H9 (cell line): ENCODE results near the gene EMC9. TPM values are rescaled to one million over a fixed set of nuclear protein-coding genes. Genes with fewer than 3 reads are reported as not detected.

Experiments
- DNase-seq: peaks from one replicate; pipeline ENCODE4 v3.0.0-alpha.2; 2017
- H2AFZ ChIP-seq: one replicate; pipeline ENCODE4 v1.6.1; 2013; ENCODE audit warnings: mild to moderate bottlenecking, low read length, control low read depth, moderate library complexity
- H2AK5ac ChIP-seq: 2 replicates; pipeline ENCODE4 v1.6.1; 2013; ENCODE audit warnings: low read length, control low read depth, mixed read lengths; ENCODE audit not compliant: insufficient read length
- H2BK120ac ChIP-seq: one replicate; pipeline ENCODE4 v1.6.1; 2013; ENCODE audit warnings: low read depth, mild to moderate bottlenecking, low read length, control low read depth, inconsistent platforms; ENCODE audit not compliant: poor library complexity, severe bottlenecking
- H2BK12ac ChIP-seq: 2 replicates; pipeline ENCODE4 v1.6.1; 2013; ENCODE audit warnings: low read length, control low read depth, mixed read lengths, low read depth; ENCODE audit not compliant: insufficient read length
- H2BK15ac ChIP-seq: 2 replicates; pipeline ENCODE4 v1.6.1; 2013; ENCODE audit warnings: low read depth, low read length, control low read depth
- H2BK20ac ChIP-seq: one replicate; pipeline ENCODE4 v1.6.1; 2013; ENCODE audit warnings: low read depth, mild to moderate bottlenecking, low read length, control low read depth, inconsistent platforms; ENCODE audit not compliant: poor library complexity, severe bottlenecking
- H2BK5ac ChIP-seq: 2 replicates; pipeline ENCODE4 v1.6.1; 2013; ENCODE audit warnings: low read length, control low read depth, mixed read lengths; ENCODE audit not compliant: insufficient read length
- H3K14ac ChIP-seq: 2 replicates; pipeline ENCODE4 v1.6.1; 2013; ENCODE audit warnings: low read length, control low read depth; ENCODE audit not compliant: insufficient read depth
- H3K18ac ChIP-seq: 2 replicates; pipeline ENCODE4 v1.6.1; 2013; ENCODE audit warnings: low read depth, mild to moderate bottlenecking, mixed read lengths, low read length, control low read depth; ENCODE audit not compliant: insufficient read length
- H3K23ac ChIP-seq: 2 replicates; pipeline ENCODE4 v1.6.1; 2013; ENCODE audit warnings: low read length, control low read depth, mixed read lengths, low read depth; ENCODE audit not compliant: insufficient read length
- H3K23me2 ChIP-seq: 2 replicates; pipeline ENCODE4 v1.6.1; 2013; ENCODE audit warnings: low read depth, mild to moderate bottlenecking, mixed read lengths, low read length, control low read depth; ENCODE audit not compliant: insufficient read length, poor library complexity, severe bottlenecking
- H3K27ac ChIP-seq: 2 replicates; pipeline ENCODE4 v1.5.1; 2013; ENCODE audit warnings: low read length, control low read depth, mixed read lengths, low read depth; ENCODE audit not compliant: insufficient read length
- H3K27me3 ChIP-seq: 2 replicates; pipeline ENCODE4 v1.6.1; 2013; ENCODE audit warnings: low read length, control low read depth, inconsistent platforms; ENCODE audit not compliant: insufficient read depth
- H3K4ac ChIP-seq: 2 replicates; pipeline ENCODE4 v1.6.1; 2013; ENCODE audit warnings: low read depth, mild to moderate bottlenecking, control low read depth, inconsistent platforms, low read length, moderate library complexity
- H3K4me1 ChIP-seq: 2 replicates; pipeline ENCODE4 v1.6.1; 2013; ENCODE audit warnings: low read length, control low read depth, inconsistent platforms; ENCODE audit not compliant: insufficient read depth
- H3K4me2 ChIP-seq: 2 replicates; pipeline ENCODE4 v1.6.1; 2013; ENCODE audit warnings: low read length, control low read depth, mixed read lengths; ENCODE audit not compliant: insufficient read length, insufficient read depth
- H3K56ac ChIP-seq: 2 replicates; pipeline ENCODE4 v1.6.1; 2013; ENCODE audit warnings: low read depth, mild to moderate bottlenecking, mixed read lengths, low read length, control low read depth; ENCODE audit not compliant: insufficient read length
- H3K79me1 ChIP-seq: 2 replicates; pipeline ENCODE4 v1.6.1; 2013; ENCODE audit warnings: low read depth, mild to moderate bottlenecking, moderate library complexity, low read length, control low read depth, inconsistent platforms; ENCODE audit not compliant: insufficient read depth, poor library complexity, severe bottlenecking
- H3K79me2 ChIP-seq: 2 replicates; pipeline ENCODE4 v1.6.1; 2013; ENCODE audit warnings: low read length, control low read depth, inconsistent platforms; ENCODE audit not compliant: insufficient read depth
- H3K9ac ChIP-seq: 2 replicates; pipeline ENCODE4 v1.6.1; 2013; ENCODE audit warnings: low read length, control low read depth, mixed read lengths; ENCODE audit not compliant: insufficient read length; ENCODE audit errors: extremely low read depth
- H3K9me3 ChIP-seq: one replicate; pipeline ENCODE4 v1.6.1; 2013; ENCODE audit warnings: low read depth, low read length, inconsistent platforms; ENCODE audit not compliant: control insufficient read depth
- H3T11ph ChIP-seq: one replicate; pipeline ENCODE4 v1.6.1; 2013; ENCODE audit warnings: mild to moderate bottlenecking, low read length, control low read depth, inconsistent platforms
- H4K20me1 ChIP-seq: one replicate; pipeline ENCODE4 v1.6.1; 2013; ENCODE audit not compliant: control insufficient read depth, insufficient read length, insufficient read depth
- H4K5ac ChIP-seq: 2 replicates; pipeline ENCODE4 v1.6.1; 2013; ENCODE audit warnings: low read depth, mild to moderate bottlenecking, mixed read lengths, low read length, control low read depth; ENCODE audit not compliant: insufficient read length
- H4K8ac ChIP-seq: replicated peaks from 2 replicates; pipeline ENCODE4 v1.6.1; 2013; ENCODE audit warnings: low read length, control low read depth, mixed read lengths, low read depth; ENCODE audit not compliant: insufficient read length
- H4K91ac ChIP-seq: 2 replicates; pipeline ENCODE4 v1.6.1; 2013; ENCODE audit warnings: low read depth, mild to moderate bottlenecking, moderate library complexity, mixed read lengths, low read length, control low read depth; ENCODE audit not compliant: insufficient read length
- H3K27ac Mint-ChIP-seq, 3 experiments: 2 replicates in 2 of 3; 3 replicates in 1 of 3; pipeline ENCODE4 v1.8.0; 2020 to 2021; ENCODE audit warnings: mixed read lengths in 3 of 3, mild to moderate bottlenecking in 1 of 3, moderate library complexity in 1 of 3
- H3K27me3 Mint-ChIP-seq: 2 replicates; pipeline ENCODE4 v1.8.0; 2021; ENCODE audit warnings: low read depth, mild to moderate bottlenecking, moderate library complexity, mixed read lengths
- H3K36me3 Mint-ChIP-seq, 3 experiments: 2 replicates in 2 of 3; 3 replicates in 1 of 3; pipeline ENCODE4 v1.8.0; 2020 to 2021; ENCODE audit warnings: low read depth in 3 of 3, mixed read lengths in 3 of 3; ENCODE audit not compliant: insufficient read depth in 1 of 3
- H3K4me1 Mint-ChIP-seq, 2 experiments: 2 replicates each; pipeline ENCODE4 v1.8.0; 2020; ENCODE audit warnings: mixed read lengths in 2 of 2
- H3K4me3 Mint-ChIP-seq, 2 experiments: 2 replicates in 1 of 2; 3 replicates in 1 of 2; pipeline ENCODE4 v1.8.0; 2020 to 2021; ENCODE audit warnings: mild to moderate bottlenecking in 2 of 2, mixed read lengths in 2 of 2, moderate library complexity in 1 of 2
- H3K9me3 Mint-ChIP-seq, 2 experiments: 2 replicates in 1 of 2; 3 replicates in 1 of 2; pipeline ENCODE4 v1.8.0; 2020; ENCODE audit warnings: mild to moderate bottlenecking in 2 of 2, mixed read lengths in 2 of 2, moderate library complexity in 1 of 2
- WGBS: extraction: QIAGEN DNeasy Blood & Tissue Kit; methylation state at CpG from one replicate; pipeline ENCODE4 v1.1.7; 2013; ENCODE audit warnings: missing lambda C conversion rate, low lambda C conversion rate, mixed read lengths; ENCODE audit not compliant: insufficient read length; ENCODE audit errors: extremely low coverage; 5-methylcytosine and 5-hydroxymethylcytosine counted together
- total RNA-seq: library from RNA; stranded (reverse); gene quantifications from 2 replicates; pipeline ENCODE4 v1.2.1, GENCODE V29; 2021
- TF ChIP-seq, protein P1 (sequence below): fragments of 200-600 bp; sonication (generic); conservative IDR thresholded peaks from 3 replicates; pipeline ENCODE4 v1.8.0; 2021; ENCODE audit warnings: antibody characterized with exemption, mild to moderate bottlenecking

The EMC9 gene
- total RNA-seq, 1 experiment from 2014 or later, result 52.9 TPM

DNA sequence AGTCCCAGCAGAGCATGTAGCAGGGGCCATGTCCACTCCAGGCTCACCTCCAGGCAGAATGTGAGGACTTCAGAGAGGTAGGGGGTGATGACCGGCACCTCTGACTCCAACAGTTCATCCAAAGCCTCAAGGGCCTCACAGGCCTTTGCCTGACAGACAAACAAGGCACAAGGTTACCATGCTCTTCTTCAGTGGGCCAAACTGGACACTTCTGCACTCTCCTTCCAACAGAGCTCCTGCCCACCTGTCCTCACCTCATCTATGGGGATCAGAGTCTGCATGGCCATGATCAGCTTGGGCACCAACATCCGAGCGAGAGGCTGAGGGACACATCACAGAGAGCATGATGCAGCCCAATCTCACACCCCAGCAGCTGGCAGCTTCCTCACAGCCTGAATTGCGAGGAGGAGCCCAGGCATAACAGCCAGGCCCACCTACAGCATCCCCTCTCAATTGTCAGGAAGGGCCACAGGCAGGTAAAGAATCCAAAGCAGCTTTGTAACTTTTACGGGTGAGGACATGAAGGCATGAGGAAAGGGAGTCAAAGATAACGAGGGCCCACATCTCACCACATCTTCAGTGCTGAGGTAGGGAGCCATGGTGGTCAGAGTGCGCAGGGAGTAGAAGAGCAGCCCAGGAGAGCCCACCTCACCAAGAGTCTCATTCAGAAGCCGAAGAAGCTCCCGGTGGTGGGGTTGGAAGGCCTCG, 45.6 kb upstream of the EMC9 start:
- Histone ChIP-seq H2AFZ (no peak overlapping the region), H3K56ac (no peak overlapping the region), H3K79me2 (no peaks in the 10 kb centered on the region), H3T11ph (no peak overlapping the region), H2BK5ac (no peak overlapping the region), H2BK12ac (no peak overlapping the region), H4K5ac (no peak overlapping the region), H3K27me3 (no peaks in the 10 kb centered on the region), H4K91ac (no peak overlapping the region), H3K4ac (no peak overlapping the region), H3K4me1 (no peaks in the 10 kb centered on the region; the same call in 1 of the 2 replicates), H3K14ac (no peak overlapping the region; the same call in 1 of the 2 replicates), H2BK15ac (no peak overlapping the region), H2BK20ac (no peak overlapping the region), H3K79me1 (peaks cover 4% of the 10 kb centered on the region), H4K20me1 (no peaks in the 10 kb centered on the region), H4K8ac (no peak overlapping the region), H3K23ac (no peak overlapping the region), H3K27ac (no peak overlapping the region), H3K18ac (no peak overlapping the region), H3K23me2 (no peaks in the 10 kb centered on the region), H2AK5ac (no peak overlapping the region), H3K9ac (no peak overlapping the region), H3K9me3 (no peaks in the 10 kb centered on the region), H2BK120ac (no peak overlapping the region), H3K4me2 (peak overlapping the region; percentile 38)
- no CpG with 5 or more reads among the region's 10 CpGs for WGBS
- Mint-ChIP-seq H3K4me1 (peaks cover 15% of the 10 kb centered on the region in 2 experiments), H3K36me3 (peaks cover 25 to 79% (median 64%) of the 10 kb centered on the region in 3 experiments), H3K27ac (no peak overlapping the region), H3K27me3 (no peaks in the 10 kb centered on the region; the same call in 1 of the 2 replicates), H3K9me3 (no peaks in the 10 kb centered on the region), H3K4me3 (peak overlapping the region; percentile 54 to 63)
- DNase-seq, result no peak
- TF ChIP-seq, protein P1, sequence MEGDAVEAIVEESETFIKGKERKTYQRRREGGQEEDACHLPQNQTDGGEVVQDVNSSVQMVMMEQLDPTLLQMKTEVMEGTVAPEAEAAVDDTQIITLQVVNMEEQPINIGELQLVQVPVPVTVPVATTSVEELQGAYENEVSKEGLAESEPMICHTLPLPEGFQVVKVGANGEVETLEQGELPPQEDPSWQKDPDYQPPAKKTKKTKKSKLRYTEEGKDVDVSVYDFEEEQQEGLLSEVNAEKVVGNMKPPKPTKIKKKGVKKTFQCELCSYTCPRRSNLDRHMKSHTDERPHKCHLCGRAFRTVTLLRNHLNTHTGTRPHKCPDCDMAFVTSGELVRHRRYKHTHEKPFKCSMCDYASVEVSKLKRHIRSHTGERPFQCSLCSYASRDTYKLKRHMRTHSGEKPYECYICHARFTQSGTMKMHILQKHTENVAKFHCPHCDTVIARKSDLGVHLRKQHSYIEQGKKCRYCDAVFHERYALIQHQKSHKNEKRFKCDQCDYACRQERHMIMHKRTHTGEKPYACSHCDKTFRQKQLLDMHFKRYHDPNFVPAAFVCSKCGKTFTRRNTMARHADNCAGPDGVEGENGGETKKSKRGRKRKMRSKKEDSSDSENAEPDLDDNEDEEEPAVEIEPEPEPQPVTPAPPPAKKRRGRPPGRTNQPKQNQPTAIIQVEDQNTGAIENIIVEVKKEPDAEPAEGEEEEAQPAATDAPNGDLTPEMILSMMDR, result no peak
